GM12873 (cell line): Measurements from ENCODE around the gene KLHL42.

Experiments used
- TF ChIP-seq, protein P1 (sequence below): IDR thresholded peaks from 2 replicates; pipeline ENCODE4 v1.5.1; 2012; ENCODE audit warnings: low read depth, mild to moderate bottlenecking, moderate library complexity, low read length, control low read depth; ENCODE audit not compliant: insufficient read depth; ENCODE audit errors: missing control alignments

KLHL42 gene

DNA sequence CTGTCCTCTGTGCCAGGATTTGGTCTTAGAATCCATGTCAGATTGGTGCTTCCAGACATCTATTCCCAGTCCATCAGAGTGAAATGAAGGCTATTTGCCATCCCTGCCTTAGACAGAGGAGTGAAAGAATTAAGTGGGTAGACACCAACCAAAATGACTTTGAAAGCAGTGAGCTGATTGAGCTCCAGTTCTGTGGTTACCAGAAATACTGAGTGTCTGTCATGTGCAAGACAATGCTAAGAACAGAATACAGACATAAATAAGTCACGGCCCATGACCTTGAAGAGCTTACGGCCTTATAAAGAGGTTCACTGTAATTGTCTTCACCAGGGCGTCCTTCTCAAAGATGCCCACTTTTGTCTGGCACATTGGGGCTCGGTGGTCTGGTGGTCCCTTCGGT, 21.6 kb downstream of the KLHL42 start:
- TF ChIP-seq, protein P1, sequence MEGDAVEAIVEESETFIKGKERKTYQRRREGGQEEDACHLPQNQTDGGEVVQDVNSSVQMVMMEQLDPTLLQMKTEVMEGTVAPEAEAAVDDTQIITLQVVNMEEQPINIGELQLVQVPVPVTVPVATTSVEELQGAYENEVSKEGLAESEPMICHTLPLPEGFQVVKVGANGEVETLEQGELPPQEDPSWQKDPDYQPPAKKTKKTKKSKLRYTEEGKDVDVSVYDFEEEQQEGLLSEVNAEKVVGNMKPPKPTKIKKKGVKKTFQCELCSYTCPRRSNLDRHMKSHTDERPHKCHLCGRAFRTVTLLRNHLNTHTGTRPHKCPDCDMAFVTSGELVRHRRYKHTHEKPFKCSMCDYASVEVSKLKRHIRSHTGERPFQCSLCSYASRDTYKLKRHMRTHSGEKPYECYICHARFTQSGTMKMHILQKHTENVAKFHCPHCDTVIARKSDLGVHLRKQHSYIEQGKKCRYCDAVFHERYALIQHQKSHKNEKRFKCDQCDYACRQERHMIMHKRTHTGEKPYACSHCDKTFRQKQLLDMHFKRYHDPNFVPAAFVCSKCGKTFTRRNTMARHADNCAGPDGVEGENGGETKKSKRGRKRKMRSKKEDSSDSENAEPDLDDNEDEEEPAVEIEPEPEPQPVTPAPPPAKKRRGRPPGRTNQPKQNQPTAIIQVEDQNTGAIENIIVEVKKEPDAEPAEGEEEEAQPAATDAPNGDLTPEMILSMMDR: no peak

DNA sequence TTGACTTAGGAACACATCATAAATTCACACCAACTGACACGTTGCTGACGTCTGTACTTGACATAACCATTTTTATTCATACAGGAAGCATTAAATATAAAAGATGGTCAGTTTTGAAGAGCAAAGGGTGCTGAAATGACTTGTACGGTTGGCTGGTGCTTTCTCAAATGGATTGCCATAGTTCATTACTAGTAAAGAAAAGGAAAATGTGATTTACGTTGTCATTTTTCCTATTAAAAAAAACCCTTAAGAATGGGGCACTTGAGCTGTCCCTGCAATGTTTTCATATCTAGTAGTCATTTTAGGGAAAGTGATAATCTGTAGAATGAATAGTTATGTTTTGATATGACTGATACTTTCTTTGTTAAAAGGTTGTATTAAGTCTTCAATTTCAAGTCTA, 22.5 kb downstream of the KLHL42 start:
- TF ChIP-seq, protein P1: no peak

DNA sequence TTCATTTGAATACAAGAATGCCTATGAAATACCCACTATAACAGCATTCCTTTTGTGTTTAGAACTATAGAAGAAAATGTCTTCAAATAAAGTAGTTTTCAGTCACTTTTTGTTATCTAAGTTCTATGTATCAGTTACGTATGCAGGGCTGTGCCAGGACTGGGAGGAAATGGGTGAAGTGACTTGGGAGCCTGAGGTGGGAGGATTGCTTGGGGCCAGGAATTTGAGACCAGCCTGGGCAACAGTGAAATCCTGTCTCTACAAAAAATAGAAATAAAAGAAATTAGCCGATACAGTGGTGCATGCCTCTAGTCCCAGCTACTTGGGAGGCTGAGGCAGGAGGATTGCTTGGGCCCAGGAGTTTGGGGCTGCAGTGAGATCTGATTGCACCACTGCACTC, 22.9 kb downstream of the KLHL42 start:
- TF ChIP-seq, protein P1: no peak

- TF ChIP-seq, protein P1: no peak
These were observed 25.2 kb downstream of the KLHL42 start for GRCh38 chr12:27805238-27805637.

DNA sequence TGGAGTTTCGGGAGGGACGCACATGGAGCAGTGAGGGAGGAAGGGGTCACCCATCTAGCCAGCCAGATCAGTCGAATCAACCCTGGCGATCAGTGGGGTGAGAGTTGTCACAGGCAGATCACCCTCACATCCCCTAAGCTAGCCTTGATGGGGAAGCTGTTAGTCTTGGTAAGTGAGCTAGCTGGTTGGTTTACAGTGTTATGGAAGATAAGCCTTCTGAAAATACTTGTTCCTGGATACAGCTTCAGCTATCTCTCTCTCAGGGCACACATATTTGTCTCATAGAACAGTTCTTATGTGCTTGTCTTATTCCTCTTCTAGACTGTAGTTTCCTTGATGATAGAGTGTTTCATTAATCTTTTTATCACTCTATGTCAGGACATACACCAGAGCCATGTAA, 26.2 kb downstream of the KLHL42 start:
- TF ChIP-seq, protein P1: no peak

GRCh38 chr12:27807063-27807703, 27.1 kb downstream of the KLHL42 start:
- TF ChIP-seq, protein P1: no peak

DNA sequence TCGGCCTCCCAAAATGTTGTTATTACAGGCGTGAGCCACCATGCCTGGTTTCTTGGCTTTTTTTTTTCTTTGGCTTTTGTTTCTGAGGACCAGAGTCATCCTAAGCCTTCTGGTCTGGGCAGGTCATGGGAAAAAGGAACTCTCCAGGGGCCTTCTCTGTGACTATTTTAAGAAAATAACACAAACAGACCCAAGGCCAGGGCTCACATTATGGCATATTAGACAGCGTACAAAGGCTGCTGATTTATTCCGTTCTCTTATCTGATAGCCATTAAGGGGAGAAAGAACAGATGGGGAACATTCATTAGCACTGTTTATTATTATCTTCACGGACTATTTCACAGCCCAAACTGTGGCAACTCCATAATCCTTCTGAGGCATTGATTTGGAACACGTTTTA, 28.8 kb downstream of the KLHL42 start:
- TF ChIP-seq, protein P1: no peak
